Esophagus squamous epithelium (tissue), 4 donors: Measurements from ENCODE around the gene GRIP1.

Experiments
- POLR2A ChIP-seq, 4 donors: fragments of 450-650 bp; IDR thresholded peaks; one replicate each; pipeline ENCODE4 v1.6.1; 2017; ENCODE audit warnings: antibody characterized with exemption in 4 of 4, mild to moderate bottlenecking in 4 of 4, moderate library complexity in 3 of 4
- TF ChIP-seq, protein P1 (sequence below), 6 experiments: fragments of 450-650 bp in 4 of 6; fragments of 200-600 bp in 2 of 6; sonication (generic) in 2 of 6; IDR thresholded peaks; one replicate each; pipeline ENCODE4 v1.5.1; 2016 to 2019; ENCODE audit warnings: antibody characterized with exemption in 6 of 6, mild to moderate bottlenecking in 4 of 6, moderate library complexity in 4 of 6

- no peak for TF ChIP-seq POLR2A (IDR thresholded peaks at IDR 0.05)
- TF ChIP-seq, protein P1, sequence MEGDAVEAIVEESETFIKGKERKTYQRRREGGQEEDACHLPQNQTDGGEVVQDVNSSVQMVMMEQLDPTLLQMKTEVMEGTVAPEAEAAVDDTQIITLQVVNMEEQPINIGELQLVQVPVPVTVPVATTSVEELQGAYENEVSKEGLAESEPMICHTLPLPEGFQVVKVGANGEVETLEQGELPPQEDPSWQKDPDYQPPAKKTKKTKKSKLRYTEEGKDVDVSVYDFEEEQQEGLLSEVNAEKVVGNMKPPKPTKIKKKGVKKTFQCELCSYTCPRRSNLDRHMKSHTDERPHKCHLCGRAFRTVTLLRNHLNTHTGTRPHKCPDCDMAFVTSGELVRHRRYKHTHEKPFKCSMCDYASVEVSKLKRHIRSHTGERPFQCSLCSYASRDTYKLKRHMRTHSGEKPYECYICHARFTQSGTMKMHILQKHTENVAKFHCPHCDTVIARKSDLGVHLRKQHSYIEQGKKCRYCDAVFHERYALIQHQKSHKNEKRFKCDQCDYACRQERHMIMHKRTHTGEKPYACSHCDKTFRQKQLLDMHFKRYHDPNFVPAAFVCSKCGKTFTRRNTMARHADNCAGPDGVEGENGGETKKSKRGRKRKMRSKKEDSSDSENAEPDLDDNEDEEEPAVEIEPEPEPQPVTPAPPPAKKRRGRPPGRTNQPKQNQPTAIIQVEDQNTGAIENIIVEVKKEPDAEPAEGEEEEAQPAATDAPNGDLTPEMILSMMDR (IDR thresholded peaks at IDR 0.05) = no peak
Observed at GRCh38 chr12:66331814-66332213, 347.1 kb downstream of the GRIP1 start.
